ENCODE data around the gene EIF5A2.

DNA sequence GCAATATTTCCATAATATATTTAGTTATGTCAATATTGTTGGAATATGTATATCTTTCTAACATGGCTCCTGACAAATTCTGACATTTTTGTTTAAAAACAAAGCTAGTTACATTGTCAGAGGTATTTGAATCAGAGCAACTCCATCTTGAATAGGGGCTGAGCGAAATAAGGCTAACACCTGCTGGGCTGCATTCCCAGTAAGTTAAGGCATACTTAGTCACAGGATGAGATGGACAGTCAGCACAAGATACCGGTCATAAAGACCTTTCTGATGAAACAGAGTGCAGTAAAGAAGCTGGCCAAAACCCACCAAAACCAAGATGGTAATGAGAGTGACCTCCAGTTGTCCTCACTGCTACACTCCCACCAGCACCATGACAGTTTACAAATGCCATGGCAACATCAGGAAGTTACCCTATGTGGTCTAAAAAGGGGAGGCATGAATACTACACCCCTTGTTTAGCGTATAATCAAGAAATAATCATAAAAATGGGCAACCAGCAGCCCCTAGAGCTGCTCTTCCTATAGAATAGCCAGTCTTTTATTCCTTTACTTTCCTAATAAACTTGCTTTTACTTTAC lies 68.8 kb downstream of the EIF5A2 start:
- TF ChIP-seq POLR2A (IDR thresholded peaks at IDR 0.05) = no peak
- TF ChIP-seq, protein P1, sequence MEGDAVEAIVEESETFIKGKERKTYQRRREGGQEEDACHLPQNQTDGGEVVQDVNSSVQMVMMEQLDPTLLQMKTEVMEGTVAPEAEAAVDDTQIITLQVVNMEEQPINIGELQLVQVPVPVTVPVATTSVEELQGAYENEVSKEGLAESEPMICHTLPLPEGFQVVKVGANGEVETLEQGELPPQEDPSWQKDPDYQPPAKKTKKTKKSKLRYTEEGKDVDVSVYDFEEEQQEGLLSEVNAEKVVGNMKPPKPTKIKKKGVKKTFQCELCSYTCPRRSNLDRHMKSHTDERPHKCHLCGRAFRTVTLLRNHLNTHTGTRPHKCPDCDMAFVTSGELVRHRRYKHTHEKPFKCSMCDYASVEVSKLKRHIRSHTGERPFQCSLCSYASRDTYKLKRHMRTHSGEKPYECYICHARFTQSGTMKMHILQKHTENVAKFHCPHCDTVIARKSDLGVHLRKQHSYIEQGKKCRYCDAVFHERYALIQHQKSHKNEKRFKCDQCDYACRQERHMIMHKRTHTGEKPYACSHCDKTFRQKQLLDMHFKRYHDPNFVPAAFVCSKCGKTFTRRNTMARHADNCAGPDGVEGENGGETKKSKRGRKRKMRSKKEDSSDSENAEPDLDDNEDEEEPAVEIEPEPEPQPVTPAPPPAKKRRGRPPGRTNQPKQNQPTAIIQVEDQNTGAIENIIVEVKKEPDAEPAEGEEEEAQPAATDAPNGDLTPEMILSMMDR (IDR thresholded peaks at IDR 0.05) = no peak

Measured in adrenal gland (tissue), 5 donors.